ENCODE results near the gene TEX11.
"Not testable (repeated sequence)": the region's sequence is repeated elsewhere in the genome, so short reads cannot be mapped to it uniquely, and the experiment has no call there.

TEX11 gene

DNA sequence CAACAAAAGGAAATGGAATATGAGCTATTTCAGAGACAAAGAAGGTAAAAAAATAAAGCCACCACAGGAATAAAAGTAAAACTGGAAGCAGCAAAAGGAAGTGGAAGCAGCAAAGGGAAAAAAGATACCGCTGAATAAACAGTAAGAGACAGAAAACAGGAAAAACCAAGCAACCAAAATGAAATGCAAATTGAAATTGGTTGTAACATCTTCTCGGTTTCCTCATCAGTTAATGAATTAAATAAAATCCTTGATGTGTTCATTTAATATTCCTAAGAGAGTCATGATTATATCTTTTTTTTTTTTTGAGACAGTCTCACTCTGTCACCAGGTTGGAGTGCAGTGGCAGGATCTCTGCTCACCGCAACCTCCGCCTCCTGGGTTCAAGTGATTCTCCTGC lies 331.1 kb downstream of the TEX11 start:
- DNase-seq, result no peak

DNA sequence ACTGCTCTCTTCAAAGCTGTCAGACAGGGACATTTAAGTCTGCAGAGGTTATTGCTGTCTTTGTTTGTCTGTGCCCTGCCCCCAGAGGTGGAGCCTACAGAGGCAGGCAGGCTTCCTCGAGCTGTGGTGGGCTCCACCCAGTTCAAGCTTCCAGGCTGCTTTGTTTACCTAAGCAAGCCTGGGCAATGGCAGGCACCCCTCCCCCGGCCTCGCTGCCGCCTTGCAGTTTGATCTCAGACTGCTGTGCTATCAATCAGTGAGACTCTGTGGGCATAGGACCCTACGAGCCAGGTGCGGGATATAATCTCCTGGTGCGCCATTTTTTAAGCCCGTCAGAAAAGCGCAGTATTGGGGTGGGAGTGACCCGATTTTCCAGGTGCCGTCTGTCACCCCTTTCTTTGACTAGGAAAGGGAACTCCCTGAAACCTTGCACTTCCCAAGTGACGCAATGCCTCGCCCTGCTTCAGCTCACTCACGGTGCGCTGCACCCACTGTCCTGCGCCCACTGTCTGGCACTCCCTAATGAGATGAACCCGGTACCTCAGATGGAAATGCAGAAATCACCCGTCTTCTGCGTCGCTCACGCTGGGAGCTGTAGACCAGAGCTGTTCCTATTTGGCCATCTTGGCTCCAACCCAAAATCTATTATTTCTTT lies 338.5 kb downstream of the TEX11 start:
- DNase-seq, result not testable (repeated sequence)

DNA sequence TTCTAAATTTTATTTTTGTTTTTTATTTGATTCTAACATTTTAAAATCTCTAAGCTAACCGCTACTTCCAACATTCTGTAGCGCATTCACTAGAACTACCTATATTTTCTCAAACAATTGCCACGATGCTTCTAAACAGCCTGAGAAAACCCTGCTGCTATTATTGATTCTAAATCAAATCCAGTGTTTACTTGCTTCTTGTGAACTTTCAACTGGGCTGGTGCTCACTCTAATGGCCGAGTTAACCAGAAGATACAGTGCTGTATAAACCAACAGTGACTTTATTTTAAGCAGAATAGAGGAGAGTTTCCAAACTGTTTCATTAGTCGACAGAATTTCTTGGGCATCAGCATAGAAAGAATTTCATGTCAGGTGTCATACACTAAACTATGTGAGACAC lies 353.6 kb downstream of the TEX11 start:
- no peak for DNase-seq

DNA sequence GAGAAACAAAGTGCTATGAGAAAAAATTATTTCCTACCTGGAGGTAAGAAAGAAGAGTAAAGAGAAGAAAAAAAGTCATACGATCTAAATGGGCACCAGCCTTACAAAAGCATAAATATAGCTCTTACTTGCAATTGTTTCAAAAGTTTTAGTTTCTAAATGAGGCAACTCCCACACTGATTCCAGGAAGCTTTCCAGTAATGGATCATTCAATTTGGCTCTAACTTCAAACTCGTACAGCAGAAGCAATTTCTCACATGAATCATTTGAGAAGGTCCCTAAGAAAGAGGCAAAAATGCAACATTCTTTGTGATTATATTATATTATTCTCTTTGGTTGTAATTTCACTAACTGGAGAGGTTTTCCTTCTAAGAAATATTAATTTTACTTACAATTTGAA lies 354.0 kb downstream of the TEX11 start:
- no peak for DNase-seq

DNA sequence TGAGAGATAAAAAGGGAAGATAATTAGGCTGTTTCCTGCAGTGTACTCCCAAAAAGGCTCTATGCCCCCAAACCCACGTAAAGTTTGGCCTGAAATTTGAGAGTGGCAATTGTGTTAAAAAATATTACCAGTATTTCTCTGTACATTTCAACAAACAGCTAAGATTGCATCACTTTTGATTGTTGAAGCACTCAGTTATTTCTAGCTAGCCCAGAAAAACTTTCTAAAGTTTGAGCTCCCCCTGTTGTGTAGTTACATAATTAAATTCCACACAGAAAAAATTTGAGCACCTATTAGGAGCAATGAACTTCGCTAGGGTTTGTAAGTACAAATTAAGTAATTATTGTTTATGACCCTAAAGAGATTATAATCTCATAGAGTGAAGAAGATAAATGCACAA lies 354.4 kb downstream of the TEX11 start:
- DNase-seq, result no peak

DNA sequence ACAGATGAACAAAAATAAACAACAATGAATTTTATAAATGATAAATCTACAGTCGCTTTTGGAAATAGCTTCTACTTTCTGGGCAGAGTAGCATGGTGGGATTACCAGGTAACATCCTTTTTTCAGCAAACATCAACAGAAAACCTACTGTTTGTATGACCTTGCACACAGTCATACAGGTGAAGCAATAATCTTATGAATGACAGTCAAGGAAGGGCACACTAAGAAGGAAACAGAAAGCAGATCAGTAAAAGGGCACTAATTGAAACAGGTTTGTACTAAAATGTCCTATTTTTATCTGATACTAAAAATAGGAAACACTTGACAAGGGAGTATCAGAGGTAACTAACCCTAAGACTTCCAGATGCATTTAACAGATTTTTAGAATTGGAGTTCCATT lies 355.0 kb downstream of the TEX11 start:
- DNase-seq, result no peak

DNA sequence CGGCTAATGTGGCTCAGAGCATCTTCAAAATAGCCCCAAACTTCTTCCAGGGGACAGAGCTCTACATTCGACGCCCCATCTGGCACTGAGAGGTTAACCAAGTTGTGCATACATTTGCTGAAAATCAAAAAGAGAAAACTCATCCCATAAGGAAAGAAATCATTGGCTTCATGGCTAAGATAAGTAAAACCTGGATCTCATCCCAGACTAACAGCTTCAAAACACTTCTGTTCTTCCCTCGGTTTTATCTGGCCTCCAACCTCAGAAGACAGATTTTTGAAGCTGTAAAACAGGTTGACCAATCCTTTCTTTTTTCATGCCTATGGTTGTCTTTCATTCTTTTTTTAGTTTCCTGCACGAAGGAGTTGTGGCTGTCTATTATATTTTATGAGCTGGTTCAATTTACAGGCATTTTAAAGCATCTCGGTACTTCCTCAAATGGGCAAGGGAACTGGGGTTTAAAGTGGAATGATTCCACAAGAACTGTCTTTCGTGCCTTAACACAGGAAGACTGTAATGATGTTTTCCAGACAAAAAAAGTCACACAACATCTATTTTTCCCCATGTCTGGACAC lies 356.3 kb downstream of the TEX11 start:
- DNase-seq, result no peak

DNA sequence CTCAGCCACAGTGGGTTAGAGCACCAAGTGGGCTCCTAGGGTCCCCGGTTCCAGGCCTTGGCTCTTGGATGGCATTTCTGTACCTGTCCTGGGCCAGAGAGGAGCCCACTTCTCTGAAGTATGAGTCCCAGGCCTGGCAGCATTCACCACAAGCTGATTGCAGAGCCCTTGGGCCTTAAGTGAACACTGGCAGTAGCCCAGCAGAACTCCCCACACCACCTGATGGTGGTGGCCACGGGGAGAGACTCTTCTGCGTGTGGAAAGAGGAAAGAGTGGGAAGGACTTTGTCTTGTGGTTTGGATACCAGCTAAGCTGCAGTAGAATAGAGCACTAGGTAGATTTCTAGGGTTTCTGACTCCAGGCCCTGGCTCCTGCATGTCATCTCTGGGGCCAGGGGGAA lies 359.1 kb downstream of the TEX11 start:
- DNase-seq, result no peak

DNA sequence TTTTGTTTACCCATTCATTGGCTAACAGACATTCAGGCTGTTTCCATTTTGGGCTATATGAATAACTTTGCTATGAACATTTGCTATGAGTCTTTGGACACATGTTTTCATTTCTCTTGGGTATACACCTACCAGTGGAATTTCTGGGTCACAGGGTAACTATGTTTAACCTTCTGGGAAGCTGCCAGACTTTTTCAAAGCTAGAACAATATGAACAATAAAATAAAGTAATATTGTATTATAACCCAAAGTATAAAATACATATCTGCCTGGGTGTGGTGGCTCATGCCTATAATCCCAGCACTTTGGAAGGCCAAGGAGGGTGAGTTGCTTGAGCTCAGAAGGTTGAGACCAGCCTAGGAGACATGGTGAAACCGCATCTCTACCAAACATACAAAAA lies 373.3 kb downstream of the TEX11 start:
- DNase-seq, result no peak

DNA sequence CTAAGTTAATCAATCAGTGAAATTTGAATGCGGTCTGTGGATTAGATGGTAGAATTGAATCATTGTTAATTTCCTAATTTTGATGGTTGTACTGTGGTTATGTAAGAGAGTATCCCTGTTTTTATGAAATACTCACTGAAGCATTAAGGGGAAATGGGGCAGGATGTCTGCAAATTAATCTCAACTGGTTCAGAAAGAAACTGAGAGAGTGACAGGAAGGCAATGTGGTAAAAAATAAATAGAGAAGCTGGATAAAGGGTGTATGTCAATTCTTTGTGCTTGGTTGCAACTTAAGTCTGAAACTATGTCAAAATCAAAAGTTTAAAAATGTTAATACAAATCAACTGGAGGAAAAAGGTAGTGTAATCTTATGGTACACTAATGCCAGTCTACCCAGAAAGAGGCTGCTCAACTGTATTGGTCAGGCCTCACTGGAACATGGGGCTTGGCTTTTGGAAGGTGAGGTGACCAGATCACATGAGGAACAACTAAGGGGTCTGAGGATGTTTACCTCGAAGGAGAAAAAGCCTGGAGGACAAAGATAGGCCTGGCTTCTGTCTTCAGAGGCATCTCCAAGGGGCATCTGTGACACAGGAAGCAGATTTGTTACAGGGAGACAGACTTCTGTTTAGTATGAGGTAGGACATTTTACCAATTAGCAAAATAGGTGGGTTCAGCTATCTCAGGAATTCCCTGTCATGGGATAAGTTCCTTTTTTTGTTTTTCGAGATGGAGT lies 380.7 kb downstream of the TEX11 start:
- DNase-seq, result no peak

DNA sequence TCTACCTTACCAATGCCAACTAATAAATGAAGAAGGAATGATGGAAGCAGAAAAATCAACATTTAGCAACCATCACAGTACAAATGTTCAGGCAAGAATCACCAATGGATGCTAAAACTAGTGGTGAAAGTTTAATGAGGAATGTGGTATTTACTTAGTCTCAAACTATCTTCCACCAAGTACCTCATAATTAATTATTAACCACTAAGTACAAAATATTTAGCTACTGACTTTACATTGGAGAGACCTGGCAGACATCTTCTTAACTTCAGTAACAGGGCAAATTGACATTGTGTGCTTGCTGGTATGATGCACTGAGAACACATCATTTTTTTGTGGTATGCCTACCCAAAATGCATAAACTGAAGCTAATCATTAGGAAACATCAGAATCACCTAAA lies 381.5 kb downstream of the TEX11 start:
- DNase-seq, result no peak

DNA sequence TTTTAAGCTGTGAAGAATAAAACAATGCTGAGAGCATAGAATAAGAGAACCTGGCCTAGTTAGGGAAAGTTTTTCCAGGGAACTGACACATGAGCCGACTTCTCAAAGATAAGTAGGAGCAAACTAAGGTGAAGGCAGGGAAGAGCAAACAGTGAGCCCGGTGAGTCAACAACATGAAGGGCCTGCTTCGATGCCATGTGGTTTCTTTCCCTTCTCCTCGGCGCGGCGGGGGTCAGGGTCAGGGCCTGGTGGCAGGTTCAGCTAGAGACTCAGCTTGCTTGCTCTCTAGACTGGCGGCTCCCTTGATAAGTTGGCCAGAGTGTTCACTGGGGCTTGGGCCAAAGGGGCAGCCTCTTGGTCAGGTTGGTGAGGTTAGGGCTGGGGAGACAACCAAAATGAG lies 382.8 kb downstream of the TEX11 start:
- DNase-seq, result no peak

DNA sequence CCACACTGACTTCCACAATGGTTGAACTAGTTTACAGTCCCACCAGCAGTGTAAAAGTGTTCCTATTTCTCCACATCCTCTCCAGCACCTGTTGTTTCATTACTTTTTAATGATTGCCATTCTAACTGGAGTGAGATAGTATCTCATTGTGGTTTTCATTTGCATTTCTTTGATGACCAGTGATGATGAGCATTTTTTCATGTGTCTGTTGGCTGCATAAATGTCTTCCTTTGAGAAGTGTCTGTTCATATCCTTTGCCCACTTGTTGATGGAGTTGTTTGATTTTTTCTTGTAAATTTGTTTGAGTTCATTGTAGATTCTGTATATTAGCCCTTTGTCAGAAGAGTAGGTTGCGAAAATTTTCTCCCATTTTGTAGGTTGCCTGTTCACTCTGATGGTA lies 392.8 kb downstream of the TEX11 start:
- DNase-seq, result not testable (repeated sequence)

DNA sequence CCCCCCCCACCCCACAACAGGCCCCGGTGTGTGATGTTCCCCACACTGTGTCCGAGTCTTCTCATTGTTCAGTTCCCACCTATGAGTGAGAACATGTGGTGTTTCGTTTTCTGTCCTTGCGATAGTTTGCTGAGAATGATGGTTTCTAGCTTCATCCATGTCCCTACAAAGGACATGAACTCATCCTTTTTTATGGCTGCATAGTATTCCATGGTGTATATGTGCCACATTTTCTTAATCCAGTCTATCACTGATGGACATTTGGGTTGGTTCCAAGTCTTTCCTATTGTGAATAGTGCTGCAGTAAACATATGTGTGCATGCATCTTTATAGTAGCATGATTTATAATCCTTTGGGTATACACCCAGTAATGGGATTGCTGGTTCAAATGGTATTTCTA lies 393.2 kb downstream of the TEX11 start:
- DNase-seq, result not testable (repeated sequence)

DNA sequence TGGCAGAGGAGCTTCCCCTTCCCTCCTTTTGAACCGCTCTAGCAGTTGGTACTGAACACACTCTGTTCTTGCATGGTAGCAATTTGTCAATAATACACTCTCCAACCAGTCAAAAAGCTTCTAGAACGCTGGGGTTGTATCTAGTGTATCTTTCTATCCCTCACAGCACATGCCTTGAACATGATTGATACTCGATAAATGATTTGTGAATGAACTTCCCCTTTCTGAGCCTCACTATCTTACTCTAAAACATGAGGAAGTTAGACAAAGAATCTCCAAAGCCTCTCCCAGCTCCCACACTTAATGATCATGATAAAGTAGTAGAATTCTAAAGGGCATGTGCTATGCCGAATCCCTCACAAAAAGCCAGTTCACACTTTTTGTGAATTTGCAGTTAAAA lies 399.4 kb downstream of the TEX11 start:
- DNase-seq, result no peak

DNA sequence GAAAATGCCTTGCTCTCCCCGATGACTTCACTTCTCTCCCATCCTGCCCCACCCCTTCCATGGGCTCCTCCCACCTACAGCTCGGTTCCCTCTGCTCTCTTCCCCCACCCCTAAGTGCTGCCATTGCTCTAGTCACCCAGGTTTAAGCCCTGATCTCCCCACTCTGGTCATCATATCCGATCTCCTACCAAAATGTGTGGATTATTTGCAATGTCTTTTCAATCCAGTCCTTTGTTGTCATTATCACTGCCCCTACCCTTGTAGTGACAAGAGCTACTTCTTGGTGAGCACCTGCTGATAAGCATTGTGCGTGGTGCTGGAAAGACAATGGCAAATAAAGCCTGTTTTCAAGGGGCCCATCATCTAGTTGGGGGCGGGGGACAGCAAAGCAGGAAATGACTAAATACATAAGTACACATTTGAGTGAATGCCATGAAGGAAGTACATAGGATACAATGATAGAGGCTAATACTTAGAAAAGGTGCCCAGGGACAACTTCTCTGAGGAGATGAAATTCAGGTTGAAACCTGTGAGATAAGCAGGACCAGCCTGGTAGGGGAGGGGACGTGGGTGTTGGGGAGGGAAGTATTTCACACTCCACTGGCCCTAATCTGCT lies 400.1 kb downstream of the TEX11 start:
- DNase-seq, result no peak

DNA sequence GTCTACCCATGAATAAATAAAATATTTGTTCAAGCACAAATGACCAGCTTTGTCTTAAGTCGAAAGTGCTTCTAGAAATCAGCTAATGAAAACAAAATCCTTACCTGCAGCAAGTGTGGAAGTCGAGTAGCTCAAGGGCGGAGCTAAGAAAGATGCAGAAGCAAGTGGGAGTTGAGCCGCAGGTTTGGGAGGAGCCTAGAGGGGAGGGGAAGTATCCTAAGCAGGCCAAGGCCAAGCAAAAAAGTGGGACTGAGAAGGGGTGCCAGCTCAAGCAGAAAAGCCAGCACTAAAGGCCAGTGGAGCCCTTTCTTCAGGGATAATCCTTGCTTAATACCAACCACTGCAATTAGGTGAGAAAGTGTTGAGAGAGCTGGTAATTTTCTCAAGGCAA lies 403.1 kb downstream of the TEX11 start:
- DNase-seq, result no peak

DNA sequence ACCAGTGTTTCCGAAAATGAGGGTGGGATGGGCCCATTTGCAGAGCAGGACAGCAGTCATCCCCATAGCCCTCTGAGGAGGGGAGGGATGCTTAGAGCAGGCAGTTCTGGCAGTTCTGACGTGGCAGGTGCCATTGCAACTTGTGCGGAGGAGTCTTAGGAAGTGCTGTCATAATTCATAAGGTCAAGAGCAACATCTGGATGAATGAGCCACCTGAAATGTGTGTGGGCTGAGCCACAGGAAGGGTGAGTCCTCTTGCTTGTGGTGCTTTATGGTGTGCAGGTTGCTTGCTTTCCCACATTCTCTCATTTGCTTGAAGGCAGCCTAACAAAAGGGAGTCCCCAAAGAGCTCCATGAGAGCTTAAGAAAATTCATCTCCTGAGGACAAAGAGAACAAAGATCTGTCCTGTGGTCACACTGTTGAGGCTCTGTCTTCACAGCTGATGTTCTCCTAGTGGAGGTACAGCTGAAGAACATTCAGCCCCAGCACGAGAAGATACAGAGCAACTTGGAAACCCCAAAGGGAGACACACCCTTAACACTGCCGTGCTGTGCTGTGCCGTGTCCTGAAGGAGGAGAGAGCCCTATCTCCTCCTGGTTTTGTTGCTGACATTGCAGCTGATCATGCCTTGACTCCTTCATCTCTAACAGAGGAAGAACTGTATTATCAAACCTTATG lies 403.6 kb downstream of the TEX11 start:
- no peak for DNase-seq

DNA sequence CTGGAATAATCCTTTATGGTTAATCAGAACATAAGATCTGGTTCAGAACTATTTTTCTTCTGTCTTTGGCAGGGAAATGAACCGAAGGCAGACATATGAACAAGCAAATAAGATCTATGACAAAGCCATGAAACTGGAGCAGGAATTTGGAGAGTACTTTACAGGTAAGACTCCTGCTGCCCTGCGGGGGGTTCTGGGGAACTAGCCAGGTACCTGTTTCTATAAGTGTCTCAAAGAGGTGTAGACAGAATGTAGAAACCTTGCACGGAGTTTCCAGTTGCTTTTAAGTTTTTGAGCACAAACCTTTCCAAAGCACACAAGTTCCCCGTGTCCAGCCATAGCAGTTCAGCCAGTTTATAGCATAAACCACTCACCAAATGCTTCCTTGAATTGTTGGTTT lies 407.7 kb downstream of the TEX11 start:
- DNase-seq, result no peak

DNA sequence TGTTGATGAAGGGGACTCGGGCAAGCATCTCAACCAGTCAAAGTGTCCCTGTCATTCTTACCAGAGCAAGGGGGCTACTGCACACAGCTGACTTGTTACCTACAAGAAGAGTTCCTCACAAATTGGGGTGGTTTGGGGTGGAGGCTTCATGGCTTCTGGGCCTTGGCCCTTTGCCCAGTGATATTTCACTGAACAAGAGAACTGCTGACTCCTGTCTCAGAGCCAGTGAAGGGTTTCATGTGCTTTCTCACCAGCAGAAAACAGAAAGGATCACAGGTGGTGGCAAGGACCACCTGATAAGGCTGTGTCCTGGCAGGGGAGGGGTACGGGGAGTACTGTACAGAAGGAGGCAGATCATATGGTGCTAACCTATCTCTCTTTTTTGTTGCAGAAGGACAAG lies 410.4 kb downstream of the TEX11 start:
- DNase-seq, result no peak

DNA sequence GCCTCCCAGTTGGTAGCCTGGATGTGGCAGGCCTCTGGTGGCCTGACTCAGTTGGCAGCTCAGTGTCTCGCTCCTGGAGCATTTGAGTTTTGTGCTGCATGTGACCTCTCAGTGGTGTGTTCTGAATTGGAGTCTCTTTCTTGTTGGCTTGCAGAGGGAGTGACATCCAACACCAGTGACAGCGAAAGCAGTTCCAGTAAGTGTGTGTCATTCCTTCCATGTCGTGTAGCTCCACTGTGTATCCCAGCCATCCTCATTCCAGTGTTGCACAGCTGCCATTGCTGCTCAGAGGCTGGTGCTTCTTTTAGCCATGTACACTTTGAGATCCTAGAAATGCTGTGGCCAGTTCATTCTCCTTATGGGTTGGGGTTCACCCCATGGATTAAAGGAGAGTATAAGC lies 411.5 kb downstream of the TEX11 start:
- DNase-seq, result no peak

DNA sequence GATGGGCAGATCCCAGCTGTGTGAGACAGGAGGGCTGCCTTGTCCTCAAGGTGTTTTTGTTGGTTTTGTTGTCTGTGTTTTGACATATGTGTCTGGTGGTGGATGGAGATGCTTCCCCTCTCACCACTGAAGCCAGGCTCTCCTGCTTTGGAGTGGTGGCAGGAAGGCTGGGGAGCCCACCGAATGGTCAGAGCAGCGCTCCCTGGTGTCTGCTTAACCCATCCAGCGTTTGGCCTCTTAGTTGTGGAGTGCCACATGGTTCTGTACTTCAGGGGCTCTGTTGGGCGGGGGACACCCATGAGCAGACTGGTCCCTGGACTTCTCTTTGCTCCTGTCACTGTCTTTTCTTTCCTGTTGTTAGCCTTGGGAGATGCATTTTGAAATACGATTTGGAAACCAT lies 412.0 kb downstream of the TEX11 start:
- DNase-seq, result no peak

DNA sequence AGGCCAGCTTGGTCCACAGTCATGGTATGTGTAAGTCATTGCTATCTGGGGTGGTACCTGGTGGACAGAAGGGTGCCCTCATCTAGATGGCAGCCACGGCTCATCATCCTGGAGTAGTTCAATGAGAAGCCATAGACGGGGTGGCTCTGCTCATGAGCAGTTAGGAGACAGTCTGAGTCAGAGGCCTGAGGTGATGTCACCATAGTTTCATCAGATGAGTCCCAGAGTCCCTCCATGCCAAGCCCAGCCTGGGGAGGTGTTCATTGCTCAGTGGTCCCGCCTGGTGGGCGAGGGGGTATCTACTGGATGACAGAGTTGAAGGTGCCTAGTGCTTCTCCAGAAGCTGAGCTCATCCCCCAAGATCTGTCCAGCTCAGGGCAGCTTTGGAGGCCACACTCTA lies 414.1 kb downstream of the TEX11 start:
- DNase-seq, result no peak

DNA sequence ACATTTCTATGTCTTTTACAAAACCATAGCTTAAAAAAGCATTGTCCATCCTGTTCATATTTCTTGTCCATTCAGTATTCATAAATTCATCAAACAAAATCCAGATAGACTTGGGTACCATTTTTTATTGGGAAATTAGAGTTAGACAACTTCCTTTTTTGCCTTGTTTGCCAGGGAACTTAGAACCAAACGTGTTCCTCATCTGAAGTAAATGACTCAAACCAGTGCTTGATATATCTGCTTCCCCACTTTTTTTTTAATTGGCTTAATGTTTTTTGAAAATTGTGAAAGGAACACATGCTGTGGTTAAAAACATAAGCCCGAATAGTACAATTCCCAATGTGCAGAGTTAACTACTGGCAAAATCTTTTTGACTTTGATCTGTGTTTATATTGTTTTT lies 419.7 kb downstream of the TEX11 start:
- no peak for DNase-seq

Measured in effector CD4-positive, alpha-beta T cell (primary cell).